Rectal smooth muscle tissue (tissue), 1 donor: Measurements from ENCODE around the gene CLEC18B.
"Not testable (repeated sequence)": the region's sequence is repeated elsewhere in the genome, so short reads cannot be mapped to it uniquely, and the experiment has no call there.

Source experiments
- H3K27ac ChIP-seq: one replicate; pipeline ENCODE4 v1.7.0; 2013; ENCODE audit warnings: low read depth, low read length, inconsistent platforms
- H3K27me3 ChIP-seq: one replicate; pipeline ENCODE4 v1.7.0; 2013; ENCODE audit warnings: low read length; ENCODE audit not compliant: control insufficient read depth, insufficient read depth
- H3K36me3 ChIP-seq: one replicate; pipeline ENCODE4 v1.7.0; 2013; ENCODE audit warnings: low read length; ENCODE audit not compliant: control insufficient read depth, insufficient read depth
- H3K4me1 ChIP-seq: one replicate; pipeline ENCODE4 v1.7.0; 2013; ENCODE audit warnings: low read length; ENCODE audit not compliant: control insufficient read depth, insufficient read depth
- H3K4me3 ChIP-seq: one replicate; pipeline ENCODE4 v1.7.0; 2013; ENCODE audit warnings: low read length
- H3K9ac ChIP-seq: one replicate; pipeline ENCODE4 v1.7.0; 2013; ENCODE audit warnings: low read length

CLEC18B gene

GRCh38 chr16:74420612-74421481 is at the start of gene CLEC18B:
CLEC18B (minus strand) TSS chr16:74421478; CDS start chr16:74421270, 208 bp downstream.
- H3K27me3 ChIP-seq, H3K9ac ChIP-seq, H3K36me3 ChIP-seq, H3K4me3 ChIP-seq, H3K4me1 ChIP-seq, H3K27ac ChIP-seq: not testable (repeated sequence)

DNA sequence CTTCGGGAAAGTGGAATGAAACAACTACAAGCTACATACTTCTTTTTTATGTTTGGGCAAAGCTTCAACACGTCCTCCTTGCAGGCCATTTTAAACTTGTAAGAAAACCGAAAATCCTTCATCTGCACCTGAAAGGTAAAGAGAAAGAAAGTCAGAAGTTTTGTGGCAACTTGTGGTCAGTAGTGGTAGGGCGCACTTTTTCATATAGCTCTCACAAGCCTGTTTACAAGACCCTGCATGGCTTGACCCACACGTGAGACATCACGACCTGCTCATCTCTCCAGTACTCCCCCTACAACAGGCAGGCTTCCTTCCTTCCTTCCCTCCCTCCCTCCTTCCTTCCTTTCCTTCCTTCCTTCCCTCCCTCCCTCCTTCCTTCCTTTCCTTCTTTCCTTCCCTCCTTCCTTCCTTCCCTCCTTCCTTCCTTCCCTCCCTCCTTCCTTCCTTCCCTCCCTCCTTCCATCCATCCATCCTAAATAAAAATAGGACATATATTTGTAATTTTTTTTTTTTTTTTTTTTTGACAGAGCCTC is 48.7 kb upstream of the CLEC18B start:
- no peak overlapping the region for H3K9ac ChIP-seq
- H3K4me1 ChIP-seq: no peaks in the 10 kb centered on the region
- no peak overlapping the region for H3K27ac ChIP-seq
- H3K27me3 ChIP-seq: no peaks in the 10 kb centered on the region
- H3K36me3 ChIP-seq: peaks cover 39% of the 10 kb centered on the region
- H3K4me3 ChIP-seq: no peak overlapping the region

GRCh38 chr16:74468807-74469525 is 47.7 kb upstream of the CLEC18B start:
- Histone ChIP-seq H3K4me3 (no peak overlapping the region), H3K36me3 (peaks cover 37% of the 10 kb centered on the region), H3K27me3 (no peaks in the 10 kb centered on the region), H3K27ac (no peak overlapping the region), H3K4me1 (no peaks in the 10 kb centered on the region), H3K9ac (no peak overlapping the region)

GRCh38 chr16:74466872-74467271 is 45.6 kb upstream of the CLEC18B start:
- Histone ChIP-seq H3K4me3 (no peak overlapping the region), H3K27ac (no peak overlapping the region), H3K27me3 (no peaks in the 10 kb centered on the region), H3K36me3 (peaks cover 47% of the 10 kb centered on the region), H3K4me1 (peaks cover 3% of the 10 kb centered on the region), H3K9ac (no peak overlapping the region)

DNA sequence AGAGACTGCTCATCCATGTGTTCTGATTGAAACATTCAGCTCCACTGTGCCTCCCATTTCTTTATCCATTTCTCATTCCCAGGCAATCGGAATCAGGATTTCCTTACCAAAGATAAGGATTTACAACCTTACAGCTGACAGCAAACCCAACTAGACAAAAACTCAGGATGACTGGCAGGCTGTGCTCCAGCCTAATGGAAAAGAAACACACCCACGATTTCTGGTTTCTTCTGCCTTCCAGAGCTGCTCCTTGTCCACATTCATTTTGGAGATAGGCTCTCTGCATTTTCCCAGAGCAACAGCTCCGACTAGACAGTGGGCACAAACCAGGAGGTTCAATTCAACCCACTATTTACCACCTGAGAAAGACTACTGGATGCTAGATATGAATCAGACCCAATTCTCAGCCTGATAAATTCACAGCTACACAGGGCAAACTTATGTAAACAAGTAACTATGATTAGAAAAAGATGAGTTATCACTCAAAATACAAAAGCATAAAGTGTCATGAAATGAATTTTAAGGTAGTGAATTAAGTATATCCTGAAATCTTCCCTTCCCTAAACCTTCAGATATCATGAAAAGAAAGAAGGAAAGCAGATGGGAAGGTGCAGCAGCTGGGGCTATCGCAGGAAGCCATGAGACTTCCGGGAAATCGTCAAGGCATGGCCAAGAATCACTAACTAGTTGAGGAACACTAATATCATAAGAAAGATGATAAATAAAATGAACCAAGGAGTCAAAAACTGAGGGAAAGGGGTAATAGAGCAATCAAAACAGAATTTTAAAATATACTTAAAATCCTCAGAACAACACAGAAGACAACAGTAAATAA is 44.8 kb upstream of the CLEC18B start:
- Histone ChIP-seq H3K4me3 (no peak overlapping the region), H3K27ac (no peak overlapping the region), H3K9ac (no peak overlapping the region)

GRCh38 chr16:74465281-74465680 is 44.0 kb upstream of the CLEC18B start:
- no peak overlapping the region for H3K27ac ChIP-seq
- H3K4me3 ChIP-seq: no peak overlapping the region
- peaks cover 42% of the 10 kb centered on the region for H3K36me3 ChIP-seq
- H3K27me3 ChIP-seq: no peaks in the 10 kb centered on the region
- no peak overlapping the region for H3K9ac ChIP-seq
- H3K4me1 ChIP-seq: peaks cover 3% of the 10 kb centered on the region

More for the DNA sequence above, 44.8 kb upstream of the CLEC18B start:
- Histone ChIP-seq H3K36me3 (peaks cover 44% of the 10 kb centered on the region), H3K4me1 (peaks cover 3% of the 10 kb centered on the region), H3K27me3 (no peaks in the 10 kb centered on the region)

DNA sequence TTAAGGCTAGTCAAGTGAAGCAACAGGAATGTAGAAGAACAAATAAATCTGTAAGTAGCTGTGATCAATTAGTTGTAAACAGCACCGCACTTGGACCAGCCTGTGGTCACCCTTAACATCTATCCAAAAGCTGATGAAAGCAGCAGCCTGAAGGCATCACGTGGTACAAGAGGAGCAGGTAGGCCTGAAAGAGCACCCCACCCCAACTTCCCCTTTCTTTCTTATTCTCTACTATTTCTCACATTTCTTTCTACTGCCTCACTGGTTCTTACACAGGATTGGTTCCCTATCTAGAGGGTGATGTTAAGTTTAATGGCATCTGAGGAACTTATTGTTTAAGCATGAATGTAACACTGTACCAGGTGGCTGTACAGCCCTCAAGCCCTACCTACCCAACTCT is 42.6 kb upstream of the CLEC18B start:
- H3K4me1 ChIP-seq: peaks cover 3% of the 10 kb centered on the region
- H3K27me3 ChIP-seq: no peaks in the 10 kb centered on the region
- H3K27ac ChIP-seq: no peak overlapping the region
- H3K36me3 ChIP-seq: peaks cover 35% of the 10 kb centered on the region
- no peak overlapping the region for H3K4me3 ChIP-seq
- no peak overlapping the region for H3K9ac ChIP-seq

DNA sequence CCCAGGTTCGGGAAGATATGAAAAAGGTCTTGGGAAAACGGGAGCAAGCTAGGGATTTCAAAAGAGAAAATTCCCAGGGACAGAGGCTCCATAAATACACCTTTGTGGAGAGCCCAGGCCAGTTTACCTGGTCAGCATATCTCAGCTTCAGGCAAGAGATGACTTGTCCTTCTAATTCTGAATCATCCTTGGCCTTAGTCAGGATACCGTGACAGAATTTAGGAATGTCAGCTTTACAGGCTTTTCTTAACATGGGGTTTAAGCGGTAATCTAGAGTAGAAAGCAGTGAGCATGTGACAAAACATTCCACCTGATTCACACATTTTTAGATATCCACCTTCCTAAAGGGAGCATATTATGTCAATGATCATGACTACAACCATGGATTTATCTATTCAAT is 41.1 kb upstream of the CLEC18B start:
- no peaks in the 10 kb centered on the region for H3K27me3 ChIP-seq
- peak overlapping the region; percentile 76 for H3K27ac ChIP-seq
- no peak overlapping the region for H3K4me3 ChIP-seq
- H3K4me1 ChIP-seq: peaks cover 3% of the 10 kb centered on the region
- H3K9ac ChIP-seq: no peak overlapping the region
- H3K36me3 ChIP-seq: peaks cover 32% of the 10 kb centered on the region

DNA sequence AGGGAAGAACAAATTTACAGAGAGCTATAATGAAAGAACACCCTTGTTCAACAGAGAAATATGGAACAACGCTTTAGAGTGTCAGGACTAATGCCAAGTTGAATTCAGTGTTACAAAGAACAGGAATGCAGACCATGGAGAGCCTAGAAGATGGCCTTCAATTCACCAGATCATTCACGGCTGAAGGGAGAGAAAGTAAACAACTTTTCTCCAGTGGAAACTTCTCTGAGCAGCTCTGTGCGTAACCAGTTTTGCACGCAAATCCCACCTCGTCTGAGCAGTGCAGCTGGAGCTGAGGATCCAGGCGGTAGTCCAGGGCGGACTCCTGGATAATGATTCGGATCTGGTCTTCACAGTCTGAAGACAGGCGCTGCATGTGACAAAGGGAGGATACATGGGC is 40.5 kb upstream of the CLEC18B start:
- Histone ChIP-seq H3K4me1 (peaks cover 3% of the 10 kb centered on the region), H3K27me3 (no peaks in the 10 kb centered on the region), H3K9ac (no peak overlapping the region), H3K27ac (peak overlapping the region; percentile 76), H3K4me3 (no peak overlapping the region), H3K36me3 (peaks cover 30% of the 10 kb centered on the region)

GRCh38 chr16:74460542-74460941 is 39.3 kb upstream of the CLEC18B start:
- no peak overlapping the region for H3K27ac ChIP-seq
- no peaks in the 10 kb centered on the region for H3K27me3 ChIP-seq
- H3K9ac ChIP-seq: no peak overlapping the region
- H3K36me3 ChIP-seq: peaks cover 39% of the 10 kb centered on the region
- peaks cover 3% of the 10 kb centered on the region for H3K4me1 ChIP-seq
- no peak overlapping the region for H3K4me3 ChIP-seq

DNA sequence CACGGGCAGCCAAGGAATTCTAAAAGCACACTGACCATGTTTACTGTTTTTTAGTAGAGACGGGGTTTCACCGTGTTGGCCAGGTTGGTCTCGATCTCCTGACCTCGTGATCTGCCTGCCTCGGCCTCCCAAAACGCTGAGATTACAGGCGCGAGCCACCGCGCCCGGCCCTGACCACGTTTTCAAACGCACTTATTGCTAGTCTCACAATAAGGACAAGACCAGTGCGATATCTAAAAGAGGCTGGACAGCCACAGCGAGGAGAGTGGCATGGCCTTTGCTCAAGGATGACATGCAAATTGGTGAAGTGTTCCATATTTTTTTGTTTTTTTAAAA is 35.0 kb upstream of the CLEC18B start:
- Histone ChIP-seq H3K27me3 (no peaks in the 10 kb centered on the region), H3K4me1 (no peaks in the 10 kb centered on the region), H3K27ac (no peak overlapping the region), H3K4me3 (no peak overlapping the region), H3K36me3 (peaks cover 42% of the 10 kb centered on the region), H3K9ac (no peak overlapping the region)
